Fibroblast of upper back skin (primary cell): Measurements from ENCODE around the gene KRTAP10-4.
"Not testable (repeated sequence)": the region's sequence is repeated elsewhere in the genome, so short reads cannot be mapped to it uniquely, and the experiment has no call there.

Source experiments
- DNase-seq: peaks from one replicate; pipeline ENCODE4 v3.0.0-alpha.2; 2013

Gene KRTAP10-4

GRCh38 chr21:44535963-44536362 lies 37.6 kb upstream of the KRTAP10-4 start:
- DNase-seq, result no peak

- no peak for DNase-seq
Observed at GRCh38 chr21:44537930-44538911, 35.3 kb upstream of the KRTAP10-4 start.

- DNase-seq, result no peak
Observed at GRCh38 chr21:44539046-44539445, 34.5 kb upstream of the KRTAP10-4 start.

- no peak for DNase-seq
Observed at GRCh38 chr21:44539991-44540666, 33.4 kb upstream of the KRTAP10-4 start, which contains the start of gene KRTAP10-1. Gene KRTAP10-1 (minus strand): TSS chr21:44540195. CDS start chr21:44540150, 45 bp downstream.

GRCh38 chr21:44540741-44541288 lies 32.7 kb upstream of the KRTAP10-4 start:
- DNase-seq, result no peak

- DNase-seq, result no peak
Observed at GRCh38 chr21:44542716-44543115, 30.8 kb upstream of the KRTAP10-4 start.

GRCh38 chr21:44544566-44544965 lies 29.0 kb upstream of the KRTAP10-4 start:
- no peak for DNase-seq

- no peak for DNase-seq
Observed at GRCh38 chr21:44547656-44548331, 25.7 kb upstream of the KRTAP10-4 start.

- DNase-seq, result no peak
Observed at GRCh38 chr21:44548381-44548780, 25.1 kb upstream of the KRTAP10-4 start.

- DNase-seq, result no peak
Observed at GRCh38 chr21:44548922-44549321, 24.6 kb upstream of the KRTAP10-4 start.

GRCh38 chr21:44549525-44550211 lies 23.9 kb upstream of the KRTAP10-4 start:
- DNase-seq, result no peak

GRCh38 chr21:44550285-44550684 lies 23.2 kb upstream of the KRTAP10-4 start:
- not testable (repeated sequence) for DNase-seq

- DNase-seq, result no peak
Observed at GRCh38 chr21:44550807-44551206, 22.7 kb upstream of the KRTAP10-4 start.

GRCh38 chr21:44551340-44551961 lies 22.1 kb upstream of the KRTAP10-4 start, which contains the start of gene KRTAP10-2:
Gene KRTAP10-2 (minus strand): TSS chr21:44551505. CDS start chr21:44551458, 47 bp downstream.
- no peak for DNase-seq

- no peak for DNase-seq
Observed at GRCh38 chr21:44552136-44552535, 21.4 kb upstream of the KRTAP10-4 start.

- no peak for DNase-seq
Observed at GRCh38 chr21:44552681-44553080, 20.8 kb upstream of the KRTAP10-4 start.

- no peak for DNase-seq
Observed at GRCh38 chr21:44555200-44555875, 18.2 kb upstream of the KRTAP10-4 start.

- DNase-seq, result no peak
Observed at GRCh38 chr21:44556879-44557278, 16.6 kb upstream of the KRTAP10-4 start.

- no peak for DNase-seq
Observed at GRCh38 chr21:44557491-44558328, 15.8 kb upstream of the KRTAP10-4 start.

GRCh38 chr21:44558329-44558675 lies 15.2 kb upstream of the KRTAP10-4 start:
- not testable (repeated sequence) for DNase-seq
